ENCODE measurements around the gene UBE2J2. TPM values are rescaled to one million over a fixed set of nuclear protein-coding genes. Genes with fewer than 3 reads are reported as not detected.

UBE2J2 gene
- total and polyA plus RNA-seq, 10 donors: 39.1 to 69.7 (median 55.3) TPM

DNA sequence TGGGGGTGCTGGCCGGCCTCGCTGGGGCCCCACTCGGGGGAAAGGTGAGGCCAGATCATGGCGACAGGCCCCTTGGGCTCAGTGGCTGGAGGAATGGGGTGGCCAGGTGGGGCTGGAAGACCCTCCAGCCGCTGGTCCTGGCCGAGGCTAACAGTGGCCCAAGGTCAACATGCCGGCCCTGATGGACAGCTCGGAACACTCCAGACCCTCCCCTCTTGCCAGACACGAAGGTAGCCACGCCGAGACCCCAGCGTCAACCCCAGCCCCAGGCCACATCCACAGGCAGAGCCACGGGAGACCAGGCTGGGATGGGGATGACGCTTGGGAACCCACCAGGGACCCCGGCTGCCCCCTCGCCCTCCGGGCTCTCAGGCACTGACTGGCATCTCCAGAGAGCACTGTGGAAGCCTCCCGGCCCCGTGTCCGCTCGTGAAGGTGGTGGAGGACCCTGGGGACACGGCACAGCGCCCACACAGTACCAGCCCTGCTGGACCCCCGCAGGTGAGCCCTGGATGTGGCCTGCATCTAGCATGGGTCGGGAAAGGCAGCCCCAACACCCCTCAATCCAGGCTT lies 26.2 kb downstream of the UBE2J2 start:
- no peak overlapping the region for H3K27ac ChIP-seq
- no peaks in the 10 kb centered on the region for H3K9me3 ChIP-seq
- peaks cover 3 to 50% (median 24%) of the 10 kb centered on the region in 6 donors for H3K4me1 ChIP-seq
- H3K27me3 ChIP-seq (replicated peaks in 1 of 7): peaks cover 0 to 52% (median 29%) of the 10 kb centered on the region in 7 donors
- DNase-seq: no peak
- no peak overlapping the region for H3K4me3 ChIP-seq
- TF ChIP-seq POLR2AphosphoS5 (IDR thresholded peaks at IDR 0.05): peak in 1 of 3 donors; percentile 28
- TF ChIP-seq, protein P1, sequence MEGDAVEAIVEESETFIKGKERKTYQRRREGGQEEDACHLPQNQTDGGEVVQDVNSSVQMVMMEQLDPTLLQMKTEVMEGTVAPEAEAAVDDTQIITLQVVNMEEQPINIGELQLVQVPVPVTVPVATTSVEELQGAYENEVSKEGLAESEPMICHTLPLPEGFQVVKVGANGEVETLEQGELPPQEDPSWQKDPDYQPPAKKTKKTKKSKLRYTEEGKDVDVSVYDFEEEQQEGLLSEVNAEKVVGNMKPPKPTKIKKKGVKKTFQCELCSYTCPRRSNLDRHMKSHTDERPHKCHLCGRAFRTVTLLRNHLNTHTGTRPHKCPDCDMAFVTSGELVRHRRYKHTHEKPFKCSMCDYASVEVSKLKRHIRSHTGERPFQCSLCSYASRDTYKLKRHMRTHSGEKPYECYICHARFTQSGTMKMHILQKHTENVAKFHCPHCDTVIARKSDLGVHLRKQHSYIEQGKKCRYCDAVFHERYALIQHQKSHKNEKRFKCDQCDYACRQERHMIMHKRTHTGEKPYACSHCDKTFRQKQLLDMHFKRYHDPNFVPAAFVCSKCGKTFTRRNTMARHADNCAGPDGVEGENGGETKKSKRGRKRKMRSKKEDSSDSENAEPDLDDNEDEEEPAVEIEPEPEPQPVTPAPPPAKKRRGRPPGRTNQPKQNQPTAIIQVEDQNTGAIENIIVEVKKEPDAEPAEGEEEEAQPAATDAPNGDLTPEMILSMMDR (IDR thresholded peaks at IDR 0.05 in 8 of 11, conservative IDR thresholded peaks at IDR 0.05 in 3 of 11): no peak
- WGBS, 5 donors: 68 to 79% (median 71%) methylated on average over 8 to 25 of the region's 25 CpGs
- intact Hi-C loops (cut with DNase I; ENCODE audit: low total_unique reads): no loop called here
- peaks cover 0 to 11% (median 4%) of the 10 kb centered on the region in 6 donors for H3K36me3 ChIP-seq

DNA sequence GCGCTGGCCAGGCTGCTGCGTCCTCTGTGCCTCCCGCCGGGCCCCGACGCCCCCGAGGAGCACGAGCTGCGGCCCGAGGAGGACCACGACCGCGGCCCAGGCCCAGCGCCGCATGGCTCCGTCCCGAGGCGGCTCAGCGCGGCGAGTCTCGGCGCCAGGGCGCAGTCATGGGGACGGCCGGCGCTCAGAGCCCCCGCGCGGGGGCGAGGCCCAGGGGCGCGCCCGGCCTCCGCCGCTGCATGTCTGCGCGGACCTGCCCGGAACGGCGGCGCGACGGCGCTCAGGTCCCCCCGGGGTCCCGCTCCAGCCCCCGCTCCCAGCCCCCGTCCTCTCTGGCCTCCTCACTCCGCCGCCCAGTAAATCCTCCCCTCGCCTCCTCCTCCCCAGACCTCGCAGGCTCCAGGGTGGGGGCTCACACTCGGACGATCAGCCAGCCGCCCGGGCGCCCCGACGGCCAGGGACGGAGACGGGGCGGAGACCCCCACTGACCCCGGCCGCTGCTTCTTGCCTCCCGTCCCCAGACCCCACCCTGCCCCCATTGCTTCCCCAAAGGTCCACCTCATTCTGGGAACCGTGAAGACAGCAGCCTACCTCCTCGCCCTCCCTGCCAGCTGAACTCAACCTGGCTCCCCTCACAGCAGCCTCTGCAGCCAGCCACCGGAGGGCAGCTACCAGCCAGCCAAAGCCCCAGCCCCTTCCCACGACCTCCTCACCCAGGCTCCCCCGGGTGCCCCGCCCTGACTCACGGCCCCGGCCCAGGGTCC lies 26.9 kb downstream of the UBE2J2 start, which contains the start of gene C1QTNF12:
C1QTNF12 (minus strand) TSS at position 146 of the 764 bp plus-strand sequence; CDS start at position 114, 32 bp downstream.
- intact Hi-C loops (cut with DNase I; ENCODE audit: low total_unique reads): no loop called here
- Histone ChIP-seq H3K9me3 (no peaks in the 10 kb centered on the region), H3K36me3 (peaks cover 0 to 4% (median 0%) of the 10 kb centered on the region in 6 donors), H3K4me1 (peaks cover 3 to 48% (median 24%) of the 10 kb centered on the region in 6 donors), H3K27me3 (replicated peaks in 1 of 7) (peaks cover 0 to 58% (median 29%) of the 10 kb centered on the region in 7 donors), H3K27ac (no peak within 1 kb of the TSS), H3K4me3 (peak within 1 kb of the TSS in 1 of 8 donors; percentile 33)
- TF ChIP-seq, protein P1 (IDR thresholded peaks at IDR 0.05 in 8 of 11, conservative IDR thresholded peaks at IDR 0.05 in 3 of 11): no peak
- TF ChIP-seq POLR2AphosphoS5 (IDR thresholded peaks at IDR 0.05): no peak
- no peak for TF ChIP-seq POLR2A (IDR thresholded peaks at IDR 0.05)
- 4 to 9% (median 7%) methylated on average over 19 to 74 of the region's 74 CpGs for WGBS, 5 donors
- no peak for DNase-seq

DNA sequence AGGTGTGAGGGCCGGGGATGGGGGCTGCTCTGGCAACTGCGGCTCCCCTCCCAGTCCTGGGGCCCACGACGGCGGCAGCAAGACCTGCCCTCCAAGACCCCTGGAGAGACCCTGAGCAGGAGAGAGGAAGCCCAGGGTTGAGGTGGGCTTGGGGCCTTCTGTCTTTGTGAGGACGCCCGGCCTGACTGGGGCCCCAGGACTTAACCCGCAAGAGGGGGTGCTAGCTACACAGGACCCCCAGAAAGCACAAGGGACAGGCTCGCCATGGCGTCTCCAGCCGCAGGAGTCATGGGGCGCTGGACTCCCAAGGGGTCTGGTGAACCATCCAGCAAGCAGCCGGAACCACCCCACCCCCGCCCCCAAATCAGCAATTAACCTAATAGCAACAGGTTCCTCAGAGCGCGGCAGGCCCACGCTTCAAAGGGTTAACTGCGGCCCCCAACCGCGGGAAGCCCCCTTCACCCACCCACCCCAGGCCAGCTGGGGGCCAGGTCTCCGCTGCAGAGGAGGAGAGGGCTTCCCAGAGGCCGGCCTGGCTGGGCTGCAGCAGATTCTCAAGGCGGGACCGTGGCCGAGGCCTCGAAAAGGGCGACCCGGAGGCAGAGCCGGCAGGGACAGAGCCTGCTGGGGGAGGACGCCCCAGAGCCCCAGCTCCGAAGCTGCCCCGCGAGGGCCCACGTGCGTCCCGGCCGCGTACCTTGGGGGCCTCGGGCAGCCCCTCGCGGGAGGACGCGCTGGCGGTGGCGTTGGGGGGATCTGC lies 27.7 kb downstream of the UBE2J2 start:
- Histone ChIP-seq H3K4me1 (peaks cover 3 to 41% (median 20%) of the 10 kb centered on the region in 6 donors), H3K4me3 (peak overlapping the region in 1 of 8 donors; percentile 33), H3K27me3 (replicated peaks in 1 of 7) (peaks cover 0 to 66% (median 32%) of the 10 kb centered on the region in 7 donors), H3K27ac (no peak overlapping the region), H3K36me3 (no peaks in the 10 kb centered on the region), H3K9me3 (no peaks in the 10 kb centered on the region)
- 30 to 71% (median 36%) methylated on average over 13 to 45 of the region's 45 CpGs for WGBS, 5 donors
- TF ChIP-seq, protein P1 (IDR thresholded peaks at IDR 0.05 in 8 of 11, conservative IDR thresholded peaks at IDR 0.05 in 3 of 11): no peak
- no peak for TF ChIP-seq POLR2AphosphoS5 (IDR thresholded peaks at IDR 0.05)
- no peak for TF ChIP-seq POLR2A (IDR thresholded peaks at IDR 0.05)
- intact Hi-C loops (cut with DNase I; ENCODE audit: low total_unique reads): no loop called here
- no peak for DNase-seq

All from spleen (tissue), 11 donors.